ENCODE results near the gene FER1L5. TPM values are rescaled to one million over a fixed set of nuclear protein-coding genes. Genes with fewer than 3 reads are reported as not detected.

The FER1L5 gene
- total RNA-seq, 1 experiment from 2014 or later: 0.91 TPM

DNA sequence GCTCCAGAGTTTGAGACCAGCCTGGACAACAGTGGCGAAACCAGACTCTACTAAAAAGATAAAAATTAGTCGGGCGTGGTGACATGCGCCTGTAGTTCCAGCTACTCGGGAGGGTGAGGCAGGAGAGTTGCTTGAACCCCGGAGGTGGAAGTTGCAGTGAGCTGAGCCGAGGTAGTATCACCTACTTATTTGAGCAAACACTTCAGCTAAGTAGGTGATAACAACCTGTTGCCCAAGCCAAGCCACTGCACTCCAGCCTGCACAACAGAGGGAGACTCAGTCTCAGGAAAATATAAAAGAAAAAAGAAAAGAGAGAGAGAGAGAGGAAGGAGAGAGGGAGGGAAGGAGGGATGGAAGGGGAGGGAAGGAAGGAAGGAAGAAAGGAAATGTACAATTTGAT, 21.3 kb downstream of the FER1L5 start (continued):
- TF ChIP-seq EGR1 (IDR thresholded peaks at IDR 0.05; ENCODE audit: low read depth): no peak
- TF ChIP-seq, protein P1, sequence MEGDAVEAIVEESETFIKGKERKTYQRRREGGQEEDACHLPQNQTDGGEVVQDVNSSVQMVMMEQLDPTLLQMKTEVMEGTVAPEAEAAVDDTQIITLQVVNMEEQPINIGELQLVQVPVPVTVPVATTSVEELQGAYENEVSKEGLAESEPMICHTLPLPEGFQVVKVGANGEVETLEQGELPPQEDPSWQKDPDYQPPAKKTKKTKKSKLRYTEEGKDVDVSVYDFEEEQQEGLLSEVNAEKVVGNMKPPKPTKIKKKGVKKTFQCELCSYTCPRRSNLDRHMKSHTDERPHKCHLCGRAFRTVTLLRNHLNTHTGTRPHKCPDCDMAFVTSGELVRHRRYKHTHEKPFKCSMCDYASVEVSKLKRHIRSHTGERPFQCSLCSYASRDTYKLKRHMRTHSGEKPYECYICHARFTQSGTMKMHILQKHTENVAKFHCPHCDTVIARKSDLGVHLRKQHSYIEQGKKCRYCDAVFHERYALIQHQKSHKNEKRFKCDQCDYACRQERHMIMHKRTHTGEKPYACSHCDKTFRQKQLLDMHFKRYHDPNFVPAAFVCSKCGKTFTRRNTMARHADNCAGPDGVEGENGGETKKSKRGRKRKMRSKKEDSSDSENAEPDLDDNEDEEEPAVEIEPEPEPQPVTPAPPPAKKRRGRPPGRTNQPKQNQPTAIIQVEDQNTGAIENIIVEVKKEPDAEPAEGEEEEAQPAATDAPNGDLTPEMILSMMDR (IDR thresholded peaks at IDR 0.05 in 2 of 3, conservative IDR thresholded peaks at IDR 0.05 in 1 of 3; ENCODE audit: borderline replicate concordance in 1 of 3, insufficient read depth in 1 of 3, low read depth in 2 of 3, low read length in 2 of 3): no peak
- no peak for TF ChIP-seq RAD21 (IDR thresholded peaks at IDR 0.05; ENCODE audit: low read depth)
- no peak for TF ChIP-seq YY1 (IDR thresholded peaks at IDR 0.05; ENCODE audit: extremely low read depth, insufficient replicate concordance, low read depth, low read length)
- TF ChIP-seq POLR2AphosphoS5 (IDR thresholded peaks at IDR 0.05; ENCODE audit: low read depth, low read length): no peak
- TF ChIP-seq SIN3A (IDR thresholded peaks at IDR 0.05; ENCODE audit: low read depth): no peak
- TF ChIP-seq ATF3 (IDR thresholded peaks at IDR 0.05): no peak
- TF ChIP-seq EZH2 (IDR thresholded peaks at IDR 0.05): no peak
- TF ChIP-seq CBX3 (IDR thresholded peaks at IDR 0.05; ENCODE audit: low read depth): no peak
- TF ChIP-seq SP1 (IDR thresholded peaks at IDR 0.05; ENCODE audit: low read depth): no peak

- H3K79me2 ChIP-seq (ENCODE audit: insufficient read depth, low read length): no peaks in the 10 kb centered on the region
- intact Hi-C loops (cut with micrococcal nuclease): no loop called here
- H3K9me2 ChIP-seq (ENCODE audit: insufficient read depth): no peaks in the 10 kb centered on the region
- H2AFZ ChIP-seq (ENCODE audit: low read depth, low read length, poor library complexity, severe bottlenecking): no peak overlapping the region
- no TSS peak for BruUV-seq (replicated peaks)
- no peak overlapping the region for H3K9ac ChIP-seq (ENCODE audit: low read length)
- H3K27me3 ChIP-seq (ENCODE audit: insufficient read depth, low read length): no peaks in the 10 kb centered on the region
- ATAC-seq: no peak
- 0 out of 2 replicates have a peak overlapping the region, but pooled peaks have one; percentile 51 for H3K4me2 ChIP-seq (ENCODE audit: low read length)
- H3K27ac ChIP-seq (ENCODE audit: low read depth, low read length): no peak overlapping the region; the same call in 1 of the 2 replicates
- CTCF ChIA-PET: interaction anchor here (0.9 kb wide), 1 partner anchor 114 kb away, joined by 3 read pairs; no protein-coding TSS in a partner anchor
- POLR2A ChIA-PET: no interaction called here
- RAD21 ChIA-PET (ENCODE audit: low non-redundant PET in 1 of 2, low total read pairs in 2 of 2, uncharacterized antibody in 2 of 2, unreplicated experiment in 2 of 2): no interaction called here
- H3K9me3 ChIP-seq (ENCODE audit: control insufficient read depth in 1 of 2, insufficient read depth in 1 of 2, low read depth in 1 of 2, low read length in 2 of 2): 0 out of 4 replicates have a peak, but pooled peaks cover 0 to 4% of the 10 kb centered on the region in 2 experiments
- no peak overlapping the region for H3K4me3 ChIP-seq (replicated peaks in 1 of 2; ENCODE audit: low read depth in 1 of 2, low read length in 2 of 2)
- peaks cover 11 to 12% of the 10 kb centered on the region in 2 experiments for H3K4me1 ChIP-seq (ENCODE audit: control insufficient read depth in 1 of 2, insufficient read depth in 2 of 2, low read length in 2 of 2)
- no peaks in the 10 kb centered on the region for H3K36me3 ChIP-seq (ENCODE audit: control insufficient read depth in 1 of 2, insufficient read depth in 2 of 2, low read length in 2 of 2)
- DNase-seq (ENCODE audit: low read depth, low spot score): no peak
- TF ChIP-seq EGR1 (IDR thresholded peaks at IDR 0.05; ENCODE audit: low read depth) (no peak), POLR2AphosphoS5 (IDR thresholded peaks at IDR 0.05; ENCODE audit: low read depth, low read length) (no peak), ZFX (IDR thresholded peaks at IDR 0.05) (no peak), FOSL1 (IDR thresholded peaks at IDR 0.05; ENCODE audit: low read depth) (no peak), MAX (IDR thresholded peaks at IDR 0.05) (no peak)
- H4K20me1 ChIP-seq (ENCODE audit: insufficient read depth): no peaks in the 10 kb centered on the region
Measured at GRCh38 chr2:96664366-96664925, 21.9 kb downstream of the FER1L5 start.
